Esophagus muscularis mucosa (tissue), 4 donors: ENCODE data around the gene TAF1B. TPM values are rescaled to one million over a fixed set of nuclear protein-coding genes. Genes with fewer than 3 reads are reported as not detected.
A peak's percentile ranks its signal among the peaks of the same experiment; 100 is the strongest.

Experiments used
- DNase-seq: peaks from one replicate; pipeline ENCODE4 v3.0.0-alpha.2; 2017; ENCODE audit errors: extremely low spot score
- H3K27ac ChIP-seq, 4 donors: fragments of 200-600 bp; sonication (generic); replicated peaks in 1 of 4; 1 replicate in 3 of 4; 2 replicates in 1 of 4; pipeline ENCODE4 v1.5.1; 2016 to 2019; ENCODE audit warnings: mild to moderate bottlenecking in 1 of 4
- H3K27me3 ChIP-seq, 4 donors: fragments of 200-600 bp; sonication (generic); one replicate each; pipeline versions ENCODE4 v1.5.1 to v1.6.0; 2016 to 2019
- H3K36me3 ChIP-seq, 4 donors: fragments of 200-600 bp; sonication (generic); one replicate each; pipeline ENCODE4 v1.5.1; 2016 to 2019
- H3K4me1 ChIP-seq, 4 donors: fragments of 200-600 bp; sonication (generic); one replicate each; pipeline ENCODE4 v1.5.1; 2016 to 2019
- H3K4me3 ChIP-seq, 4 donors: fragments of 200-600 bp; sonication (generic); 1 replicate in 2 of 4; 2 replicates in 2 of 4; pipeline ENCODE4 v1.5.1; 2016 to 2019; ENCODE audit warnings: mild to moderate bottlenecking in 4 of 4, moderate library complexity in 1 of 4
- H3K9me3 ChIP-seq, 4 donors: fragments of 200-600 bp; sonication (generic); 1 replicate in 3 of 4; 2 replicates in 1 of 4; pipeline ENCODE4 v1.5.1; 2016 to 2019
- EP300 ChIP-seq: sonication (generic); formaldehyde crosslinking; IDR thresholded peaks from one replicate; pipeline ENCODE4 v1.6.1; 2017; ENCODE audit warnings: antibody characterized with exemption
- POLR2A ChIP-seq: fragments of 450-650 bp; IDR thresholded peaks from one replicate; pipeline ENCODE4 v1.6.1; 2017; ENCODE audit warnings: antibody characterized with exemption, moderate library complexity, mild to moderate bottlenecking, low read depth
- POLR2AphosphoS5 ChIP-seq, 2 donors: sonication (generic); formaldehyde crosslinking; IDR thresholded peaks; one replicate each; pipeline ENCODE4 v1.6.1; 2017; ENCODE audit warnings: antibody characterized with exemption in 2 of 2
- WGBS: methylation state at CpG from one replicate; pipeline ENCODE4 v1.1.5; 2018; 5-methylcytosine and 5-hydroxymethylcytosine counted together
- intact Hi-C: fragments of 100-400 bp; cut with DNase I; formaldehyde crosslinking; loops from one replicate; pipeline ENCODE4 v1.15.1; 2023
- total RNA-seq, 4 donors: library from RNA; depleted of rRNA; stranded (reverse); fragments of >200 nt; gene quantifications; one replicate each; pipeline versions ENCODE4 v1.1.0 to v1.2.1, GENCODE V29; 2016
- TF ChIP-seq, protein P1 (sequence below), 3 experiments: fragments of 200-600 bp in 2 of 3; fragments of 450-650 bp in 1 of 3; sonication (generic) in 2 of 3; IDR thresholded peaks; one replicate each; pipeline ENCODE4 v1.5.1; 2017 to 2019; ENCODE audit warnings: antibody characterized with exemption in 3 of 3, mild to moderate bottlenecking in 2 of 3, moderate library complexity in 1 of 3

The TAF1B gene
- total RNA-seq, 4 donors from 2014 or later: 7.1 to 10.1 (median 8.0) TPM

DNA sequence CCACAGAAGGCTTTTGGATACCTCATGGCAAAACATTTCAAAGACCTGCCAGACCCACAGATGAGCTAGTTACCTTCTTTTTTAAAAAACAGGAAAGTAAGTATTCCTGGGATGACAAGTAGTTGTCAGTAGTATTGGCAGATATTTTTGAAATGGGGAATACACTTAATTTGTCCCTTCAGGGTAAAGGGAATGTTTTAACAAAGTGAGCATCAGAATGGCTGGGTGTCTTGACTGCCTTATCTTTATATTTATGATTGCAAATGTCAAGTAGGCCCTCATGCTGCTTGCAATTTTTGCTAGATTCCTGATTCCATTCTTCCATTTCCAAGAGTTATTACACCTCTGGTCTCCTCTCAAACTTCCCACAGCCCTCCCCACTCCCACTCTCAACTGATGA lies 4.9 kb upstream of the TAF1B start:
- no peak for DNase-seq
- intact Hi-C loops: no loop called here

DNA sequence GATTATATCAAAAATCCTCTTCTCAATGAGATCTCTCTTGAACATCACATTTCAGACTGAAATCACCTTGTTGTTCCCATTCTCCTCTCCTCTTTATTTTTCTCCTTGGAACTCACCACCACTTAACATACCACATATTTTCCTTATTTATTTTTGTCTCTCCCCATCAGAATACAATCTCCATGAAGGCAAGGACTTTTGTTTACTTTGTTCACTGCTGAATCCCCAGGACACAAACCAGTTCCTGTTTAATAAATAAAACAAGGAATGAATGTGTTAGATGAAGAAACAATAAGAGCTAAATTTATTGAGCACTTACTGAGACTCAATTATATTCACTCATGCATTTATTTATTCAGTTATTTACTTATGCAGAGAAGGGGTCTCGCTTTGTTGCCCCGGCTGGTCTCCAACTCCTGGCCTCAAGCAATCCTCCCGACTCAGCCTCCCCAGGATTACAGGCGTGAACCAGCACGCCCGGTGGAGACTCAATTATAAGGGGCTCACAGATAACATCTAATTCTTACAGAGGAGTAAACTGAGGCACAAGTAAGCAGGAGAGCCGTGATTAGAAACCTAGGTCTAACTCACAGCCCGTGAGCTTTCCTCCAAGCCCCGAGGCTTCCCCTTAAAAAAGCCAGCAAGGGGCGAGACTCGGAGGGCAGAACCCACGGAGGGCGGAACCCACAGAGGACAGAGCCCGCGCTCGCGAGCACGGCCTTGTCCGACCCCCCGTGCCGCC lies 616 bp upstream of the TAF1B start:
- 57% methylated on average over 9 of the region's 21 CpGs for WGBS
- Histone ChIP-seq H3K27me3 (no peaks in the 10 kb centered on the region), H3K36me3 (peaks cover 0 to 21% (median 8%) of the 10 kb centered on the region in 4 donors), H3K27ac (peak overlapping the region; percentile 85 to 90 (median 88)), H3K4me3 (peak overlapping the region; percentile 77 to 96 (median 80)), H3K9me3 (no peaks in the 10 kb centered on the region), H3K4me1 (peaks cover 9 to 25% (median 17%) of the 10 kb centered on the region in 4 donors)
- no peak for TF ChIP-seq POLR2AphosphoS5 (IDR thresholded peaks at IDR 0.05)
- TF ChIP-seq EP300: no peak
- TF ChIP-seq, protein P1, sequence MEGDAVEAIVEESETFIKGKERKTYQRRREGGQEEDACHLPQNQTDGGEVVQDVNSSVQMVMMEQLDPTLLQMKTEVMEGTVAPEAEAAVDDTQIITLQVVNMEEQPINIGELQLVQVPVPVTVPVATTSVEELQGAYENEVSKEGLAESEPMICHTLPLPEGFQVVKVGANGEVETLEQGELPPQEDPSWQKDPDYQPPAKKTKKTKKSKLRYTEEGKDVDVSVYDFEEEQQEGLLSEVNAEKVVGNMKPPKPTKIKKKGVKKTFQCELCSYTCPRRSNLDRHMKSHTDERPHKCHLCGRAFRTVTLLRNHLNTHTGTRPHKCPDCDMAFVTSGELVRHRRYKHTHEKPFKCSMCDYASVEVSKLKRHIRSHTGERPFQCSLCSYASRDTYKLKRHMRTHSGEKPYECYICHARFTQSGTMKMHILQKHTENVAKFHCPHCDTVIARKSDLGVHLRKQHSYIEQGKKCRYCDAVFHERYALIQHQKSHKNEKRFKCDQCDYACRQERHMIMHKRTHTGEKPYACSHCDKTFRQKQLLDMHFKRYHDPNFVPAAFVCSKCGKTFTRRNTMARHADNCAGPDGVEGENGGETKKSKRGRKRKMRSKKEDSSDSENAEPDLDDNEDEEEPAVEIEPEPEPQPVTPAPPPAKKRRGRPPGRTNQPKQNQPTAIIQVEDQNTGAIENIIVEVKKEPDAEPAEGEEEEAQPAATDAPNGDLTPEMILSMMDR (IDR thresholded peaks at IDR 0.05): no peak
- no peak for TF ChIP-seq POLR2A
- intact Hi-C loops: no loop called here
- DNase-seq: no peak

More for the DNA sequence above, 4.9 kb upstream of the TAF1B start:
- no peaks in the 10 kb centered on the region for H3K9me3 ChIP-seq
- H3K27ac ChIP-seq: no peak overlapping the region
- H3K27me3 ChIP-seq: no peaks in the 10 kb centered on the region
- peaks cover 0 to 7% (median 2%) of the 10 kb centered on the region in 4 donors for H3K4me1 ChIP-seq
- no peaks in the 10 kb centered on the region for H3K36me3 ChIP-seq
- TF ChIP-seq POLR2A (no peak), EP300 (no peak), POLR2AphosphoS5 (IDR thresholded peaks at IDR 0.05) (no peak)
- TF ChIP-seq, protein P1 (IDR thresholded peaks at IDR 0.05): no peak
- H3K4me3 ChIP-seq: no peak overlapping the region

DNA sequence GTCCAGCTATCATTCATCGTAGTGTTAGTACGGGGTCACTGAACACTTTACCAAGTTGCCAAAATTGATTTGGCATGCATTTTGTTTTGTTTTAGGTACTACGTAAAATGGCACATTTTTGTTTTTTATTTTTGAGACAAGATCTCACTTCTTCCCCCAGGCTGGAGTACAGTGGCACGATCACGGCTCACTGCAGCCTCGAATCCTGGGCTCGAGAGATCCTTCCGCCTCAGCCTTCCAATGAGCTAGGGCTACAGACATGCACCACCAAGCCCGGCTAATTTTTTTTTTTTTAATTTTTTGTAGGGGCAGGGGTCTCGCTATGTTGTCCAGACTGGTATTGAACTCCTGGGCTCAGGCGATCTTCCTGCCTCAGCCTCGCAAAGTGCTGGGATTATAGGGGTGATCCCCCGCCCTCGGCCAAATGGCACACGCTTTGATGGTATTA lies 786 bp downstream of the TAF1B start:
- DNase-seq: no peak
- H3K36me3 ChIP-seq: peaks cover 0 to 21% (median 8%) of the 10 kb centered on the region in 4 donors
- H3K4me1 ChIP-seq: peaks cover 9 to 25% (median 17%) of the 10 kb centered on the region in 4 donors
- WGBS: 27% methylated on average over 15 of the region's 15 CpGs
- TF ChIP-seq POLR2A (no peak), POLR2AphosphoS5 (IDR thresholded peaks at IDR 0.05) (no peak), EP300 (no peak)
- TF ChIP-seq, protein P1 (IDR thresholded peaks at IDR 0.05): no peak
- peak overlapping the region; percentile 77 to 96 (median 80) for H3K4me3 ChIP-seq
- H3K27me3 ChIP-seq: no peaks in the 10 kb centered on the region
- H3K9me3 ChIP-seq: no peaks in the 10 kb centered on the region
- peak overlapping the region; percentile 85 to 90 (median 88) for H3K27ac ChIP-seq
- intact Hi-C loops: loop anchor here (2.0 kb wide), 1 partner anchor 107 kb away; the partner anchor contains the start of gene GRHL1

DNA sequence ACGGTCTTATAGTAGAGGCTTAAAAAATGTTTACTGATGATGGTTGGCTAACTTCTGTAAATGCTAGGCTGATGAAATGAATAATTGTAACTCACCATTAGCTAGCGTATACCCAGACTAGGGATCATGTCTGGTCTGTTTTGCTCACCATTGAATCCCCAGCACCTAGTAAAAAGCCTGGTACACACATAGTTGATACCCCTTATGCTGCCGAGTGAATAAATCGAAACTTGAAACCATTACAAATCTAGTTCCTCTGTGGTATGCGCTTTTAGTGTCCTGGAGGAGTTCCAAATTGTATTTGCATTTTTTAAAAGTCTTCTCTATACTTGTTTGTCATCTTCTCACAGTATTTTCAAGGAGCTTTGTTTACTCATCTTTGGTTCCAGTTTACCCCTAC lies 1.3 kb downstream of the TAF1B start:
- H3K4me3 ChIP-seq: peak overlapping the region; percentile 77 to 96 (median 80)
- H3K27ac ChIP-seq: no peak overlapping the region
- no peaks in the 10 kb centered on the region for H3K27me3 ChIP-seq
- intact Hi-C loops: loop anchor here (2.0 kb wide), 1 partner anchor 106 kb away; the partner anchor contains the start of gene GRHL1
- WGBS: 55% methylated on average over 5 of the region's 5 CpGs
- no peaks in the 10 kb centered on the region for H3K9me3 ChIP-seq
- H3K4me1 ChIP-seq: peaks cover 9 to 25% (median 17%) of the 10 kb centered on the region in 4 donors
- DNase-seq: no peak
- H3K36me3 ChIP-seq: peaks cover 0 to 25% (median 8%) of the 10 kb centered on the region in 4 donors
- TF ChIP-seq, protein P1 (IDR thresholded peaks at IDR 0.05): no peak
- no peak for TF ChIP-seq EP300
- no peak for TF ChIP-seq POLR2A
- TF ChIP-seq POLR2AphosphoS5 (IDR thresholded peaks at IDR 0.05): no peak
